OCI-LY7 (cell line): ENCODE data around the gene VAC14.

Source experiments
- EZH2phosphoT487 ChIP-seq: fragments of 200-600 bp; sonication (generic); IDR thresholded peaks from 2 replicates; pipeline ENCODE4 v1.6.1; 2018; ENCODE audit warnings: low read depth, borderline replicate concordance, mild to moderate bottlenecking, mixed run types, antibody characterized with exemption, low read length, moderate library complexity, mixed read lengths
- TF ChIP-seq, protein P1 (sequence below): fragments of 200-600 bp; sonication (generic); conservative IDR thresholded peaks from 2 replicates; pipeline ENCODE4 v1.5.1; 2014; ENCODE audit warnings: mild to moderate bottlenecking, antibody characterized with exemption, low read length, moderate library complexity, mixed read lengths

GRCh38 chr16:70754851-70755600, 45.9 kb downstream of the VAC14 start:
- TF ChIP-seq, protein P1, sequence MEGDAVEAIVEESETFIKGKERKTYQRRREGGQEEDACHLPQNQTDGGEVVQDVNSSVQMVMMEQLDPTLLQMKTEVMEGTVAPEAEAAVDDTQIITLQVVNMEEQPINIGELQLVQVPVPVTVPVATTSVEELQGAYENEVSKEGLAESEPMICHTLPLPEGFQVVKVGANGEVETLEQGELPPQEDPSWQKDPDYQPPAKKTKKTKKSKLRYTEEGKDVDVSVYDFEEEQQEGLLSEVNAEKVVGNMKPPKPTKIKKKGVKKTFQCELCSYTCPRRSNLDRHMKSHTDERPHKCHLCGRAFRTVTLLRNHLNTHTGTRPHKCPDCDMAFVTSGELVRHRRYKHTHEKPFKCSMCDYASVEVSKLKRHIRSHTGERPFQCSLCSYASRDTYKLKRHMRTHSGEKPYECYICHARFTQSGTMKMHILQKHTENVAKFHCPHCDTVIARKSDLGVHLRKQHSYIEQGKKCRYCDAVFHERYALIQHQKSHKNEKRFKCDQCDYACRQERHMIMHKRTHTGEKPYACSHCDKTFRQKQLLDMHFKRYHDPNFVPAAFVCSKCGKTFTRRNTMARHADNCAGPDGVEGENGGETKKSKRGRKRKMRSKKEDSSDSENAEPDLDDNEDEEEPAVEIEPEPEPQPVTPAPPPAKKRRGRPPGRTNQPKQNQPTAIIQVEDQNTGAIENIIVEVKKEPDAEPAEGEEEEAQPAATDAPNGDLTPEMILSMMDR = no peak
- no peak for TF ChIP-seq EZH2phosphoT487
